WTC11 (cell line): Measurements from ENCODE around the gene DNAH5. TPM values are rescaled to one million over a fixed set of nuclear protein-coding genes. Genes with fewer than 3 reads are reported as not detected.

Experiments used
- ATAC-seq: fragments of 200-7000 bp; cut with Tn5 transposase; 2 replicates; pipeline ENCODE4 v1.10.0; 2021; ENCODE audit warnings: mild to moderate bottlenecking, moderate library complexity
- CTCF ChIA-PET: fragments of 300-600 bp; sonication (Branson Sonifier 250); formaldehyde crosslinking; loops from one replicate; lab custom pipeline; 2021; ENCODE audit warnings: antibody characterized with exemption; lab: Charles Lee
- POLR2A ChIA-PET: fragments of 350-600 bp; sonication (Branson Sonifier 250); formaldehyde crosslinking; loops from one replicate; lab custom pipeline; 2021; ENCODE audit warnings: antibody characterized with exemption; lab: Charles Lee
- DNase-seq: peaks from one replicate; pipeline ENCODE4 v3.0.0; 2021; ENCODE audit warnings: low spot score
- H3K27ac Mint-ChIP-seq: 2 replicates; pipeline ENCODE4 v1.8.0; 2021; ENCODE audit warnings: mixed read lengths
- H3K27me3 Mint-ChIP-seq: 2 replicates; pipeline ENCODE4 v1.8.0; 2021; ENCODE audit warnings: low read depth, mild to moderate bottlenecking, moderate library complexity, mixed read lengths
- H3K36me3 Mint-ChIP-seq: 2 replicates; pipeline ENCODE4 v1.8.0; 2021; ENCODE audit warnings: mixed read lengths
- H3K4me1 Mint-ChIP-seq: 2 replicates; pipeline ENCODE4 v1.8.0; 2022; ENCODE audit warnings: mixed read lengths
- H3K4me3 Mint-ChIP-seq: 2 replicates; pipeline ENCODE4 v1.8.0; 2021; ENCODE audit warnings: mild to moderate bottlenecking, moderate library complexity, mixed read lengths
- H3K9me3 Mint-ChIP-seq: 2 replicates; pipeline ENCODE4 v1.8.0; 2021; ENCODE audit warnings: mixed read lengths
- CREM ChIP-seq: sonication (generic); formaldehyde crosslinking; IDR thresholded peaks from 2 replicates; pipeline ENCODE4 v1.8.1; 2022; ENCODE audit warnings: mild to moderate bottlenecking, missing genetic modification reagents, moderate library complexity
- E2F1 ChIP-seq: sonication (generic); formaldehyde crosslinking; IDR thresholded peaks from 2 replicates; pipeline ENCODE4 v1.8.0; 2022; ENCODE audit warnings: mild to moderate bottlenecking, missing genetic modification reagents
- HMGXB4 ChIP-seq: sonication (generic); formaldehyde crosslinking; IDR thresholded peaks from 2 replicates; pipeline ENCODE4 v1.8.1; 2023; ENCODE audit warnings: mild to moderate bottlenecking, moderate library complexity, missing genetic modification reagents
- PRRX2 ChIP-seq: fragments of 250-450 bp; sonication (Bioruptor Pico); IDR thresholded peaks from 2 replicates; pipeline ENCODE4 v1.8.0; 2021; ENCODE audit warnings: mild to moderate bottlenecking
- TCF7 ChIP-seq: sonication (generic); formaldehyde crosslinking; IDR thresholded peaks from 2 replicates; pipeline ENCODE4 v1.8.0; 2022; ENCODE audit warnings: mild to moderate bottlenecking, low read depth, missing genetic modification reagents, moderate library complexity
- TEAD4 ChIP-seq: sonication (generic); formaldehyde crosslinking; IDR thresholded peaks from 2 replicates; pipeline ENCODE4 v1.8.0; 2022; ENCODE audit warnings: mild to moderate bottlenecking, missing genetic modification reagents
- USF1 ChIP-seq: sonication (generic); formaldehyde crosslinking; IDR thresholded peaks from 2 replicates; pipeline ENCODE4 v1.8.0; 2022; ENCODE audit warnings: mild to moderate bottlenecking, missing genetic modification reagents
- ZNF219 ChIP-seq: sonication (generic); formaldehyde crosslinking; IDR thresholded peaks from 2 replicates; pipeline ENCODE4 v1.8.0; 2023; ENCODE audit warnings: missing genetic modification reagents, mild to moderate bottlenecking, borderline replicate concordance
- ZNF396 ChIP-seq: fragments of 250-450 bp; sonication (Bioruptor Pico); IDR thresholded peaks from 2 replicates; pipeline ENCODE4 v1.8.0; 2021; ENCODE audit warnings: mild to moderate bottlenecking, moderate library complexity, borderline replicate concordance
- ZNF416 ChIP-seq: fragments of 250-450 bp; sonication (Bioruptor Pico); IDR thresholded peaks from 2 replicates; pipeline ENCODE4 v1.9.0; 2021; ENCODE audit warnings: mild to moderate bottlenecking, inconsistent platforms
- ZNF512 ChIP-seq: sonication (generic); formaldehyde crosslinking; IDR thresholded peaks from 2 replicates; pipeline ENCODE4 v1.8.1; 2022; ENCODE audit warnings: missing genetic modification reagents, borderline replicate concordance
- ZSCAN18 ChIP-seq: fragments of 250-450 bp; sonication (Bioruptor Pico); IDR thresholded peaks from 2 replicates; pipeline ENCODE4 v2.1.2; 2022; ENCODE audit warnings: mild to moderate bottlenecking, moderate library complexity
- total RNA-seq: library from RNA; stranded (reverse); gene quantifications from 3 replicates; pipeline ENCODE4 v1.2.3, GENCODE V29; 2021
- TF ChIP-seq, protein P1 (sequence below): fragments of 200-600 bp; IDR thresholded peaks from 2 replicates; pipeline ENCODE4 v1.8.0; 2022; ENCODE audit warnings: antibody characterized with exemption
- TF ChIP-seq, protein P2 (sequence below): sonication (generic); formaldehyde crosslinking; IDR thresholded peaks from 2 replicates; pipeline ENCODE4 v1.8.0; 2022; ENCODE audit warnings: mild to moderate bottlenecking, missing genetic modification reagents
- TF ChIP-seq, protein P3 (sequence below): sonication (generic); formaldehyde crosslinking; IDR thresholded peaks from 2 replicates; pipeline ENCODE4 v1.8.1; 2022; ENCODE audit warnings: low read depth, mild to moderate bottlenecking, moderate library complexity, missing genetic modification reagents, borderline replicate concordance
- TF ChIP-seq, protein P4 (sequence below): sonication (generic); formaldehyde crosslinking; IDR thresholded peaks from 2 replicates; pipeline ENCODE4 v1.8.1; 2023; ENCODE audit warnings: mild to moderate bottlenecking, missing genetic modification reagents, moderate library complexity

The DNAH5 gene
- total RNA-seq, 1 experiment from 2014 or later = 0.35 TPM

- ChIA-PET CTCF (interaction anchor here (0.6 to 1.3 kb wide), 15 partner anchors 9 to 692 kb away, joined by 3 to 13 read pairs (median 3); no protein-coding TSS in a partner anchor), POLR2A (no interaction called here)
- TF ChIP-seq HMGXB4 (CRISPR knock-in tag) = no peak
- TF ChIP-seq, protein P1, sequence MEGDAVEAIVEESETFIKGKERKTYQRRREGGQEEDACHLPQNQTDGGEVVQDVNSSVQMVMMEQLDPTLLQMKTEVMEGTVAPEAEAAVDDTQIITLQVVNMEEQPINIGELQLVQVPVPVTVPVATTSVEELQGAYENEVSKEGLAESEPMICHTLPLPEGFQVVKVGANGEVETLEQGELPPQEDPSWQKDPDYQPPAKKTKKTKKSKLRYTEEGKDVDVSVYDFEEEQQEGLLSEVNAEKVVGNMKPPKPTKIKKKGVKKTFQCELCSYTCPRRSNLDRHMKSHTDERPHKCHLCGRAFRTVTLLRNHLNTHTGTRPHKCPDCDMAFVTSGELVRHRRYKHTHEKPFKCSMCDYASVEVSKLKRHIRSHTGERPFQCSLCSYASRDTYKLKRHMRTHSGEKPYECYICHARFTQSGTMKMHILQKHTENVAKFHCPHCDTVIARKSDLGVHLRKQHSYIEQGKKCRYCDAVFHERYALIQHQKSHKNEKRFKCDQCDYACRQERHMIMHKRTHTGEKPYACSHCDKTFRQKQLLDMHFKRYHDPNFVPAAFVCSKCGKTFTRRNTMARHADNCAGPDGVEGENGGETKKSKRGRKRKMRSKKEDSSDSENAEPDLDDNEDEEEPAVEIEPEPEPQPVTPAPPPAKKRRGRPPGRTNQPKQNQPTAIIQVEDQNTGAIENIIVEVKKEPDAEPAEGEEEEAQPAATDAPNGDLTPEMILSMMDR = peak; percentile 58; the same call in 1 of the 2 replicates
- no peak for TF ChIP-seq CREM (CRISPR knock-in tag)
- DNase-seq = peak; percentile 53
- peaks cover 2% of the 10 kb centered on the region for H3K4me1 Mint-ChIP-seq
- H3K27ac Mint-ChIP-seq = no peak overlapping the region
- H3K4me3 Mint-ChIP-seq = no peak overlapping the region
- no peaks in the 10 kb centered on the region for H3K36me3 Mint-ChIP-seq
- ATAC-seq = peak; percentile 99
- H3K9me3 Mint-ChIP-seq = no peaks in the 10 kb centered on the region
- no peaks in the 10 kb centered on the region; the same call in 1 of the 2 replicates for H3K27me3 Mint-ChIP-seq
These were observed 12.7 kb upstream of the DNAH5 start for GRCh38 chr5:13957032-13957645.

DNA sequence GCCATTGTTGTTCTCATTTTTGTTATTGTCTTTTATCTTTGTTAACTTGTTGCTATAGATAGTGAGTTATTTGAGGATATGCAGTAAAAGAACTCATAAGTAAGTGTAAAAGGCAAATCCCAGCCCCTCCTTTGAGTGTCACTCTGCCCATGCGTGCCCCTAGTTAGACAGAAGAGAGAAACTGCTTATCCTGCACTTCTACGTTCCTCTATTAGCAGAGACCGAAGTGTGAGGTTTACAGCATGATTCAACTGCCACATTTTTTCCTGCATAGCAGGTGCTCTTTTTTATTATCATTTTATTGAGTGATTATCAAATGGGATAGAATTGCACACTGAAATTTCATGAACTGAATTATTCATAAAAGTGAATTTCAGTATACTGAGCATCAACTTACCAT is 12.0 kb upstream of the DNAH5 start:
- no peak for DNase-seq
- Mint-ChIP-seq H3K4me3 (no peak overlapping the region), H3K4me1 (peaks cover 2% of the 10 kb centered on the region), H3K36me3 (no peaks in the 10 kb centered on the region), H3K27ac (no peak overlapping the region), H3K27me3 (no peaks in the 10 kb centered on the region; the same call in none of the 2 replicates), H3K9me3 (no peaks in the 10 kb centered on the region)
- ATAC-seq = no peak
- TF ChIP-seq, protein P2, sequence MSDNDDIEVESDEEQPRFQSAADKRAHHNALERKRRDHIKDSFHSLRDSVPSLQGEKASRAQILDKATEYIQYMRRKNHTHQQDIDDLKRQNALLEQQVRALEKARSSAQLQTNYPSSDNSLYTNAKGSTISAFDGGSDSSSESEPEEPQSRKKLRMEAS (CRISPR knock-in tag) = no peak
- TF ChIP-seq PRRX2 (no peak), TEAD4 (CRISPR knock-in tag) (no peak), USF1 (CRISPR knock-in tag) (no peak), ZNF512 (CRISPR knock-in tag) (no peak), TCF7 (CRISPR knock-in tag) (no peak), ZNF396 (no peak), ZNF219 (CRISPR knock-in tag) (no peak), ZNF416 (CRISPR knock-in tag) (no peak), ZSCAN18 (CRISPR knock-in tag) (no peak), E2F1 (no peak)
- TF ChIP-seq, protein P3, sequence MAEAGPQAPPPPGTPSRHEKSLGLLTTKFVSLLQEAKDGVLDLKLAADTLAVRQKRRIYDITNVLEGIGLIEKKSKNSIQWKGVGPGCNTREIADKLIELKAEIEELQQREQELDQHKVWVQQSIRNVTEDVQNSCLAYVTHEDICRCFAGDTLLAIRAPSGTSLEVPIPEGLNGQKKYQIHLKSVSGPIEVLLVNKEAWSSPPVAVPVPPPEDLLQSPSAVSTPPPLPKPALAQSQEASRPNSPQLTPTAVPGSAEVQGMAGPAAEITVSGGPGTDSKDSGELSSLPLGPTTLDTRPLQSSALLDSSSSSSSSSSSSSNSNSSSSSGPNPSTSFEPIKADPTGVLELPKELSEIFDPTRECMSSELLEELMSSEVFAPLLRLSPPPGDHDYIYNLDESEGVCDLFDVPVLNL (CRISPR knock-in tag) = no peak
- TF ChIP-seq, protein P4, sequence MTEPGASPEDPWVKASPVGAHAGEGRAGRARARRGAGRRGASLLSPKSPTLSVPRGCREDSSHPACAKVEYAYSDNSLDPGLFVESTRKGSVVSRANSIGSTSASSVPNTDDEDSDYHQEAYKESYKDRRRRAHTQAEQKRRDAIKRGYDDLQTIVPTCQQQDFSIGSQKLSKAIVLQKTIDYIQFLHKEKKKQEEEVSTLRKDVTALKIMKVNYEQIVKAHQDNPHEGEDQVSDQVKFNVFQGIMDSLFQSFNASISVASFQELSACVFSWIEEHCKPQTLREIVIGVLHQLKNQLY (CRISPR knock-in tag) = no peak
- ChIA-PET CTCF (interaction anchor here (0.9 to 1.3 kb wide), 8 partner anchors 20 to 692 kb away, joined by 3 to 13 read pairs (median 3); no protein-coding TSS in a partner anchor), POLR2A (no interaction called here)
